Stomach (tissue), 9 donors: ENCODE results near the gene KLRC4. TPM values are rescaled to one million over a fixed set of nuclear protein-coding genes. Genes with fewer than 3 reads are reported as not detected.

ENCODE experiments used
- DNase-seq, 2 donors: peaks; one replicate each; pipeline versions ENCODE4 v3.0.0 to v3.0.0-alpha.2; 2013 to 2019
- H3K27ac ChIP-seq, 5 donors: fragments of 200-600 bp in 4 of 5; sonication (generic) in 4 of 5; one replicate each; pipeline ENCODE4 v1.5.1; 2013 to 2019; ENCODE audit warnings: mild to moderate bottlenecking in 1 of 5, moderate library complexity in 1 of 5
- H3K27me3 ChIP-seq, 3 donors: fragments of 200-600 bp; sonication (generic); one replicate each; pipeline ENCODE4 v1.5.1; 2017 to 2019; ENCODE audit warnings: mixed run types in 1 of 3
- H3K36me3 ChIP-seq, 4 donors: fragments of 200-600 bp; sonication (generic); 1 replicate in 3 of 4; 2 replicates in 1 of 4; pipeline ENCODE4 v1.5.1; 2016 to 2019
- H3K4me1 ChIP-seq, 4 donors: fragments of 200-600 bp; sonication (generic); one replicate each; pipeline ENCODE4 v1.5.1; 2016 to 2019
- H3K4me3 ChIP-seq, 4 donors: fragments of 200-600 bp; sonication (generic) in 3 of 4; one replicate each; pipeline ENCODE4 v1.5.1; 2016 to 2019; ENCODE audit warnings: mild to moderate bottlenecking in 1 of 4
- H3K9me3 ChIP-seq, 4 donors: fragments of 200-600 bp; sonication (generic); one replicate each; pipeline ENCODE4 v1.5.1; 2016 to 2019
- CTCF ChIP-seq, 7 experiments: fragments of 450-650 bp in 4 of 7; fragments of 200-600 bp in 3 of 7; sonication (generic) in 3 of 7; IDR thresholded peaks; one replicate each; pipeline ENCODE4 v1.5.1; 2016 to 2019; ENCODE audit warnings: antibody characterized with exemption in 7 of 7, control low read depth in 2 of 7, mild to moderate bottlenecking in 1 of 7
- EP300 ChIP-seq: sonication (generic); formaldehyde crosslinking; IDR thresholded peaks from one replicate; pipeline ENCODE4 v1.6.1; 2017; ENCODE audit warnings: antibody characterized with exemption
- POLR2A ChIP-seq, 4 donors: fragments of 450-650 bp; IDR thresholded peaks; one replicate each; pipeline ENCODE4 v1.6.1; 2016; ENCODE audit warnings: antibody characterized with exemption in 4 of 4, control low read depth in 2 of 4, mild to moderate bottlenecking in 1 of 4, moderate library complexity in 1 of 4
- POLR2AphosphoS5 ChIP-seq, 3 donors: sonication (generic); formaldehyde crosslinking; IDR thresholded peaks; one replicate each; pipeline ENCODE4 v1.6.1; 2016; ENCODE audit warnings: antibody characterized with exemption in 3 of 3
- WGBS, 5 donors: extraction: QIAGEN DNeasy Blood & Tissue Kit in 3 of 5; methylation state at CpG; one replicate each; pipeline versions ENCODE4 v1.1.5 to v1.1.7; 2013 to 2018; 5-methylcytosine and 5-hydroxymethylcytosine counted together
- intact Hi-C: fragments of 100-400 bp; cut with DNase I; formaldehyde crosslinking; loops from one replicate; pipeline ENCODE4 v1.15.1; 2023; ENCODE audit warnings: low total_unique reads
- polyA plus RNA-seq, 3 donors: library from polyadenylated mRNA; stranded (reverse); fragments of 200-250 nt; gene quantifications; one replicate each; pipeline ENCODE4 v1.2.3, GENCODE V29; 2013
- total RNA-seq, 5 donors: library from RNA; depleted of rRNA; stranded (reverse); fragments of >200 nt; gene quantifications; one replicate each; pipeline versions ENCODE4 v1.1.0 to v1.2.3, GENCODE V29; 2014 to 2016
- donor health status: healthy with polysubstance abuse.
- donor health status: Bipolar disorder and iron deficiency.
- donor health status: healthy.

KLRC4 gene
- total and polyA plus RNA-seq, 8 donors, result 0.13 to 1.3 TPM; not detected in 6

DNA sequence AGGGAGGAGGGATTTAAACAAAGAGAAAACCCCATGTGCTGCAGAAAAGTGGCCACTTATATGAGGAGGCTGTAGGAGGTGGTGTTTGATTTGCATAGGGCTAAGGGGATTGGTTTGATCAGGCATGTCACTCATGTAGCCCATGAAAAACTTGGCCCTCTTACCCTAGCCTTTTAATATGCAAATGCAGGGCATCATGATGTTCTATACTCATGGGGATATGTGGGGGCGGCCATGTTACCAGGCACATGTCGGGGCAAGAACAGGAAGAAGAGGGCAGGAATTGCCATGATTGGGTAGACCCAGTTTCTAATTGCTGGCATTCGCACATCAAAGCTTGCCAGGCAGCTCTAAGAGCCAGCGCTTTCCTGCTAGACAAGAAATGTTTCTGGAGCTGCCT, 48.5 kb downstream of the KLRC4 start:
- H3K4me3 ChIP-seq, result no peak overlapping the region
- H3K27ac ChIP-seq, result peak overlapping the region in 4 of 5 donors; percentile 88 to 97 (median 94)
- H3K27me3 ChIP-seq, result no peaks in the 10 kb centered on the region
- TF ChIP-seq CTCF (IDR thresholded peaks at IDR 0.05) (no peak), EP300 (no peak), POLR2A (IDR thresholded peaks at IDR 0.05) (no peak), POLR2AphosphoS5 (IDR thresholded peaks at IDR 0.05) (no peak)
- peaks cover 20 to 50% (median 32%) of the 10 kb centered on the region in 4 donors for H3K4me1 ChIP-seq
- WGBS, 5 donors, result 76 to 88% (median 83%) methylated on average over 4 of the region's 4 CpGs
- no peaks in the 10 kb centered on the region for H3K36me3 ChIP-seq
- no peaks in the 10 kb centered on the region for H3K9me3 ChIP-seq
- peak in 1 of 2 donors; percentile 7 for DNase-seq
- intact Hi-C loops, result no loop called here

GRCh38 chr12:10358969-10359368, 50.6 kb downstream of the KLRC4 start:
- intact Hi-C loops, result loop anchor here (10.0 kb wide), 1 partner anchor 316 kb away; the partner anchor contains the start of gene STYK1
- TF ChIP-seq POLR2AphosphoS5 (IDR thresholded peaks at IDR 0.05) (no peak), CTCF (IDR thresholded peaks at IDR 0.05) (no peak), EP300 (no peak), POLR2A (IDR thresholded peaks at IDR 0.05) (no peak)
- H3K27ac ChIP-seq, result no peak overlapping the region
- H3K9me3 ChIP-seq, result no peaks in the 10 kb centered on the region
- H3K27me3 ChIP-seq, result no peaks in the 10 kb centered on the region
- H3K4me3 ChIP-seq, result no peak overlapping the region
- 50 to 100% (median 96%) methylated on average over 1 of the region's 1 CpG for WGBS, 5 donors
- peaks cover 11 to 36% (median 22%) of the 10 kb centered on the region in 4 donors for H3K4me1 ChIP-seq
- no peak for DNase-seq
- no peaks in the 10 kb centered on the region for H3K36me3 ChIP-seq

- Histone ChIP-seq H3K27me3 (no peaks in the 10 kb centered on the region), H3K4me3 (no peak overlapping the region), H3K27ac (no peak overlapping the region), H3K36me3 (no peaks in the 10 kb centered on the region), H3K9me3 (no peaks in the 10 kb centered on the region), H3K4me1 (peaks cover 7 to 28% (median 14%) of the 10 kb centered on the region in 4 donors)
- intact Hi-C loops, result loop anchor here (10.0 kb wide), 1 partner anchor 317 kb away; the partner anchor contains the start of gene STYK1
- 66 to 83% (median 77%) methylated on average over 5 of the region's 5 CpGs for WGBS, 5 donors
- no peak for DNase-seq
- TF ChIP-seq CTCF (IDR thresholded peaks at IDR 0.05) (no peak), EP300 (no peak), POLR2AphosphoS5 (IDR thresholded peaks at IDR 0.05) (no peak), POLR2A (IDR thresholded peaks at IDR 0.05) (no peak)
Observed at GRCh38 chr12:10358131-10358530, 51.4 kb downstream of the KLRC4 start.

Other genes with a start within 250 kb of the KLRC4 start
- gene OLR1, start 237.6 kb downstream of the KLRC4 start, total RNA-seq, result 1 to 10 TPM in 2 of 5 donors, under 1 TPM in 1, not detected in 2; 0.55 to 4.5 (median 3.8) TPM
- 1 to 10 TPM in 2 of 3 donors, under 1 TPM in 1; 0.48 to 7.4 (median 5.7) TPM for gene OLR1, start 237.6 kb downstream of the KLRC4 start, polyA plus RNA-seq
- gene TMEM52B, start 230.7 kb downstream of the KLRC4 start, total RNA-seq, result under 1 TPM in 2 of 5 donors, not detected in 3; 0.14 to 0.89 TPM
- 1 to 10 TPM in 1 of 3 donors, under 1 TPM in 1, not detected in 1; 0.31 to 1.4 TPM for gene TMEM52B, start 230.7 kb downstream of the KLRC4 start, polyA plus RNA-seq
- gene GABARAPL1, start 196.9 kb downstream of the KLRC4 start, total RNA-seq, result 100 to 1,000 TPM in 2 of 5 donors, 10 to 100 TPM in 3; 28.4 to 116 (median 91.0) TPM
- 100 to 1,000 TPM in 2 of 3 donors, 10 to 100 TPM in 1; 63.5 to 133 (median 126) TPM for gene GABARAPL1, start 196.9 kb downstream of the KLRC4 start, polyA plus RNA-seq
- 10 to 100 TPM in 1 of 5 donors, 1 to 10 TPM in 1, under 1 TPM in 2, not detected in 1; under 0.01 to 15.4 (median 1.4) TPM for gene KLRD1, start 101.9 kb downstream of the KLRC4 start, total RNA-seq
- 1 to 10 TPM in 1 of 3 donors, under 1 TPM in 2; 0.48 to 1.5 (median 0.50) TPM for gene KLRD1, start 101.9 kb downstream of the KLRC4 start, polyA plus RNA-seq
- 10 to 100 TPM in 2 of 5 donors, 1 to 10 TPM in 1, not detected in 2; 2.0 to 17.4 (median 12.9) TPM for gene KLRK1, start 19.7 kb downstream of the KLRC4 start, total RNA-seq
- gene KLRK1, start 19.7 kb downstream of the KLRC4 start, polyA plus RNA-seq, result 1 to 10 TPM in 2 of 3 donors, under 1 TPM in 1; 0.50 to 2.4 (median 2.0) TPM
- gene KLRC3, start 10.8 kb upstream of the KLRC4 start, total RNA-seq, result 1 to 10 TPM in 2 of 5 donors, not detected in 3; 1.3 TPM
- gene KLRC3, start 10.8 kb upstream of the KLRC4 start, polyA plus RNA-seq, result under 1 TPM in 1 of 3 donors, not detected in 2; 0.43 TPM
- gene KLRC2, start 26.3 kb upstream of the KLRC4 start, total RNA-seq, result 10 to 100 TPM in 1 of 5 donors, 1 to 10 TPM in 1, not detected in 3; 1.8 to 10.4 TPM
- 1 to 10 TPM in 1 of 3 donors, under 1 TPM in 1, not detected in 1; 0.10 to 2.1 TPM for gene KLRC2, start 26.3 kb upstream of the KLRC4 start, polyA plus RNA-seq
- gene KLRC1, start 43.6 kb upstream of the KLRC4 start, total RNA-seq, result 10 to 100 TPM in 1 of 5 donors, 1 to 10 TPM in 3, not detected in 1; 1.2 to 11.3 (median 3.2) TPM
- gene KLRC1, start 43.6 kb upstream of the KLRC4 start, polyA plus RNA-seq, result 1 to 10 TPM in 1 of 3 donors, under 1 TPM in 2; 0.50 to 5.3 (median 0.58) TPM
- gene EIF2S3B, start 96.1 kb upstream of the KLRC4 start, total RNA-seq, result 1 to 10 TPM in 1 of 5 donors, under 1 TPM in 1, not detected in 3; 0.92 to 3.2 TPM
- 1 to 10 TPM in 1 of 3 donors, under 1 TPM in 2; 0.28 to 1.7 (median 0.92) TPM for gene EIF2S3B, start 96.1 kb upstream of the KLRC4 start, polyA plus RNA-seq
- 10 to 100 TPM in 2 of 5 donors, 1 to 10 TPM in 2, under 1 TPM in 1; 0.58 to 33.2 (median 7.2) TPM for gene MAGOHB, start 203.9 kb upstream of the KLRC4 start, total RNA-seq
- 10 to 100 TPM; 24.0 to 26.7 (median 25.1) TPM for gene MAGOHB, start 203.9 kb upstream of the KLRC4 start, polyA plus RNA-seq